ENCODE data around the gene NCCRP1. TPM values are rescaled to one million over a fixed set of nuclear protein-coding genes. Genes with fewer than 3 reads are reported as not detected.
"Not testable (repeated sequence)": the region's sequence is repeated elsewhere in the genome, so short reads cannot be mapped to it uniquely, and the experiment has no call there.

The NCCRP1 gene
- total and polyA plus RNA-seq, 4 donors: not detected

GRCh38 chr19:39212375-39212742 lies 15.6 kb downstream of the NCCRP1 start:
- no peak for TF ChIP-seq EGR1 (IDR thresholded peaks at IDR 0.05; ENCODE audit: low read depth in 2 of 2)
- no peak for TF ChIP-seq YY1 (IDR thresholded peaks at IDR 0.05)
- peak; percentile 73 to 83 for TF ChIP-seq RAD21 (IDR thresholded peaks at IDR 0.05)
- TF ChIP-seq, protein P1, sequence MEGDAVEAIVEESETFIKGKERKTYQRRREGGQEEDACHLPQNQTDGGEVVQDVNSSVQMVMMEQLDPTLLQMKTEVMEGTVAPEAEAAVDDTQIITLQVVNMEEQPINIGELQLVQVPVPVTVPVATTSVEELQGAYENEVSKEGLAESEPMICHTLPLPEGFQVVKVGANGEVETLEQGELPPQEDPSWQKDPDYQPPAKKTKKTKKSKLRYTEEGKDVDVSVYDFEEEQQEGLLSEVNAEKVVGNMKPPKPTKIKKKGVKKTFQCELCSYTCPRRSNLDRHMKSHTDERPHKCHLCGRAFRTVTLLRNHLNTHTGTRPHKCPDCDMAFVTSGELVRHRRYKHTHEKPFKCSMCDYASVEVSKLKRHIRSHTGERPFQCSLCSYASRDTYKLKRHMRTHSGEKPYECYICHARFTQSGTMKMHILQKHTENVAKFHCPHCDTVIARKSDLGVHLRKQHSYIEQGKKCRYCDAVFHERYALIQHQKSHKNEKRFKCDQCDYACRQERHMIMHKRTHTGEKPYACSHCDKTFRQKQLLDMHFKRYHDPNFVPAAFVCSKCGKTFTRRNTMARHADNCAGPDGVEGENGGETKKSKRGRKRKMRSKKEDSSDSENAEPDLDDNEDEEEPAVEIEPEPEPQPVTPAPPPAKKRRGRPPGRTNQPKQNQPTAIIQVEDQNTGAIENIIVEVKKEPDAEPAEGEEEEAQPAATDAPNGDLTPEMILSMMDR (IDR thresholded peaks at IDR 0.05; ENCODE audit: low read depth, low read length, missing input control): peak; percentile 45
- H3K27me3 ChIP-seq (ENCODE audit: control insufficient read depth in 4 of 4, insufficient read depth in 4 of 4, low read length in 3 of 4): peaks cover 0 to 3% (median 0%) of the 10 kb centered on the region in 4 donors
- H3K4me1 ChIP-seq (ENCODE audit: control insufficient read depth in 4 of 4, insufficient read depth in 4 of 4, low read length in 3 of 4): no peaks in the 10 kb centered on the region
- H3K9ac ChIP-seq (ENCODE audit: low read depth in 1 of 2, low read length in 2 of 2): no peak overlapping the region
- peaks cover 0 to 2% (median 0%) of the 10 kb centered on the region in 4 donors for H3K9me3 ChIP-seq (ENCODE audit: control insufficient read depth in 4 of 4, low read length in 3 of 4)
- H3K36me3 ChIP-seq (ENCODE audit: control insufficient read depth in 4 of 4, insufficient read depth in 3 of 4, low read depth in 1 of 4, low read length in 3 of 4): no peaks in the 10 kb centered on the region
- H3K27ac ChIP-seq (ENCODE audit: low read depth in 1 of 2, low read length in 2 of 2): no peak overlapping the region
- H3K4me3 ChIP-seq (ENCODE audit: low read depth in 1 of 3, low read length in 3 of 3): no peak overlapping the region
- DNase-seq (ENCODE audit: low spot score): peak; percentile 44
- WGBS: 23% methylated on average over 8 of the region's 8 CpGs

GRCh38 chr19:39215323-39215722 lies 18.6 kb downstream of the NCCRP1 start:
- not testable (repeated sequence) for H3K4me1 ChIP-seq (ENCODE audit: control insufficient read depth in 4 of 4, insufficient read depth in 4 of 4, low read length in 3 of 4); H3K27me3 ChIP-seq (ENCODE audit: control insufficient read depth in 4 of 4, insufficient read depth in 4 of 4, low read length in 3 of 4); H3K9ac ChIP-seq (ENCODE audit: low read depth in 1 of 2, low read length in 2 of 2); H3K27ac ChIP-seq (ENCODE audit: low read depth in 1 of 2, low read length in 2 of 2); H3K36me3 ChIP-seq (ENCODE audit: control insufficient read depth in 4 of 4, insufficient read depth in 3 of 4, low read depth in 1 of 4, low read length in 3 of 4); H3K4me3 ChIP-seq (ENCODE audit: low read depth in 1 of 3, low read length in 3 of 3); DNase-seq (ENCODE audit: low spot score); H3K9me3 ChIP-seq (ENCODE audit: control insufficient read depth in 4 of 4, low read length in 3 of 4)
- WGBS: 88% methylated on average over 3 of the region's 3 CpGs

DNA sequence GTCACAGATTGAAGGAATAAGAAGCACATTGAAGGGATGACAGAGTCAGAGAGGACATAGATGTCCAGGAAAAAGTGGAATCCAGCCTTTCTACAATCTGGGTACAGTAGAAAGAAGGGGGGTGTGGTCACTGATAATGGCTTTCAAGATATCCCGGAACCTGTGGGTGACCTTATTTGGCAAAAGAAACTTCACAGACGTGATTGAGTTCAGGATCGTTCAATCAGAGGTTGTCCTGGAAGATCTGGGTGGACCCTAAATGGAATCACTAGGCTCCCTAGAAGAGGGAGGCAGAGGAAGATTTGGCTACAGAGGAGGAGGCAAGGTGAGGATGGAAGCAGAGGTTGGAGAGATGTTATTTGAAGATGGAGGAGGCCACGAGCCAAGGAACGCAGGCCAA lies 20.3 kb downstream of the NCCRP1 start:
- no peak for DNase-seq (ENCODE audit: low spot score)
- no peaks in the 10 kb centered on the region for H3K36me3 ChIP-seq (ENCODE audit: control insufficient read depth in 4 of 4, insufficient read depth in 3 of 4, low read depth in 1 of 4, low read length in 3 of 4)
- no peaks in the 10 kb centered on the region for H3K4me1 ChIP-seq (ENCODE audit: control insufficient read depth in 4 of 4, insufficient read depth in 4 of 4, low read length in 3 of 4)
- no peak overlapping the region for H3K4me3 ChIP-seq (ENCODE audit: low read depth in 1 of 3, low read length in 3 of 3)
- H3K27ac ChIP-seq (ENCODE audit: low read depth in 1 of 2, low read length in 2 of 2): no peak overlapping the region
- H3K9me3 ChIP-seq (ENCODE audit: control insufficient read depth in 4 of 4, low read length in 3 of 4): peaks cover 0 to 2% (median 0%) of the 10 kb centered on the region in 4 donors
- H3K27me3 ChIP-seq (ENCODE audit: control insufficient read depth in 4 of 4, insufficient read depth in 4 of 4, low read length in 3 of 4): peaks cover 0 to 3% (median 0%) of the 10 kb centered on the region in 4 donors
- no peak overlapping the region for H3K9ac ChIP-seq (ENCODE audit: low read depth in 1 of 2, low read length in 2 of 2)
- TF ChIP-seq HNF4G (IDR thresholded peaks at IDR 0.05): no peak
- TF ChIP-seq EGR1 (IDR thresholded peaks at IDR 0.05; ENCODE audit: low read depth in 2 of 2): no peak
- TF ChIP-seq JUND (IDR thresholded peaks at IDR 0.05): no peak
- no peak for TF ChIP-seq RXRA (IDR thresholded peaks at IDR 0.05)
- no peak for TF ChIP-seq YY1 (IDR thresholded peaks at IDR 0.05)
- no peak for TF ChIP-seq FOXA2 (IDR thresholded peaks at IDR 0.05)
- no peak for TF ChIP-seq RAD21 (IDR thresholded peaks at IDR 0.05)
- TF ChIP-seq SP1 (IDR thresholded peaks at IDR 0.05): no peak
- TF ChIP-seq MAX (IDR thresholded peaks at IDR 0.05): no peak
- TF ChIP-seq TAF1 (conservative IDR thresholded peaks at IDR 0.05): no peak
- WGBS: 83% methylated on average over 5 of the region's 5 CpGs

DNA sequence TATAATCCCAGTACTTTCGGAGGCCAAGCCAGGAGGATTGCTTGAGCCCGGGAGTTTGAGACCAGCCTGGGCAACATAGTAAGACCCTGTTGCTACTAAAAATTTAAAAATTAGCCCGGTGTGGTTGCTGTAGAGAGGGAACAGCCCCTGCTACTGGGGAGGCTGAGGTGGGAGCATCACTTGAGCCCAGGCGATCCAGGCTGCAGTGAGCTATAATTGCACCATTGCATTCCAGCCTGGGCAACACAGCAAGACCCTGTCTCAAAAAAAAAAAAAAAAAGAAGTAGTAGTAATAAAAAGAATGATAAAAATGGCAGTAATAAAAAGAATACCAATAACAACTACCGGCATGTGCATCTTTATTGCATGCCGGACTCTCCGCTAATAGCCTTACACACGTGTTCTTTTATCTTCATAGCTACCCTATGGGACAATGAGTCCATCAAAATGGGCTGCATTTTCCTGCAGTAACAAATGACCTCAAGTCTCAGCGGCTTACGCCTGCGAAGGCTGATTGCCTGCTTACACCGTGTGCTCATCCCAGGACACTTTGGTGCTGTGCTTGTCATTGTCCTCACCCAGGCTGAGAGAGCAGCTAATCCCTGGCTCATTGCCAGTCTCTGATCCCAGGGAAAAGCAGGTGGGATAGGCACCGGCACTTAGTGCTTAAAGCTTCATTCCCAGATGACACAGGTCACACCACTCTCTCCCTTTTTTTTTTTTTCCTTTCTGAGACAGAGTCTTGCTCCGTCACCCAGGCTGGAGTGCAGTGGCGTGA lies 21.7 kb downstream of the NCCRP1 start:
- H3K9ac ChIP-seq (ENCODE audit: low read depth in 1 of 2, low read length in 2 of 2): no peak overlapping the region
- 86% methylated on average over 15 of the region's 15 CpGs for WGBS
- no peak overlapping the region for H3K4me3 ChIP-seq (ENCODE audit: low read depth in 1 of 3, low read length in 3 of 3)
- H3K27ac ChIP-seq (ENCODE audit: low read depth in 1 of 2, low read length in 2 of 2): no peak overlapping the region
- H3K4me1 ChIP-seq (ENCODE audit: control insufficient read depth in 4 of 4, insufficient read depth in 4 of 4, low read length in 3 of 4): no peaks in the 10 kb centered on the region
- peaks cover 0 to 3% (median 0%) of the 10 kb centered on the region in 4 donors for H3K27me3 ChIP-seq (ENCODE audit: control insufficient read depth in 4 of 4, insufficient read depth in 4 of 4, low read length in 3 of 4)
- no peaks in the 10 kb centered on the region for H3K36me3 ChIP-seq (ENCODE audit: control insufficient read depth in 4 of 4, insufficient read depth in 3 of 4, low read depth in 1 of 4, low read length in 3 of 4)
- DNase-seq (ENCODE audit: low spot score): no peak
- TF ChIP-seq RAD21 (IDR thresholded peaks at IDR 0.05) (no peak), REST (IDR thresholded peaks at IDR 0.05) (no peak), HNF4A (conservative IDR thresholded peaks at IDR 0.05) (no peak), SP1 (IDR thresholded peaks at IDR 0.05) (no peak), TAF1 (conservative IDR thresholded peaks at IDR 0.05) (no peak), NR2F2 (IDR thresholded peaks at IDR 0.05) (no peak)
- H3K9me3 ChIP-seq (ENCODE audit: control insufficient read depth in 4 of 4, low read length in 3 of 4): peaks cover 0 to 2% (median 0%) of the 10 kb centered on the region in 4 donors

Data from liver (tissue), 9 donors.